Left ventricle myocardium inferior (tissue), 1 donor: Measurements from ENCODE around the gene ACTR8. TPM values are rescaled to one million over a fixed set of nuclear protein-coding genes. Genes with fewer than 3 reads are reported as not detected.

Experiments used
- DNase-seq: peaks from one replicate; pipeline ENCODE4 v3.0.0-alpha.2; 2020
- H3K27ac ChIP-seq: fragments of 200-600 bp; replicated peaks from 2 replicates; pipeline ENCODE4 v1.8.0; 2021
- H3K27me3 ChIP-seq: fragments of 200-600 bp; 2 replicates; pipeline ENCODE4 v1.8.0; 2021; ENCODE audit warnings: low read depth
- H3K36me3 ChIP-seq: fragments of 200-600 bp; 2 replicates; pipeline ENCODE4 v1.8.0; 2021
- H3K4me1 ChIP-seq: fragments of 200-600 bp; 2 replicates; pipeline ENCODE4 v1.8.0; 2021
- H3K4me3 ChIP-seq: fragments of 200-600 bp; 2 replicates; pipeline ENCODE4 v1.8.0; 2021; ENCODE audit warnings: mild to moderate bottlenecking, moderate library complexity
- H3K9me3 ChIP-seq: fragments of 200-600 bp; replicated peaks from 2 replicates; pipeline ENCODE4 v1.8.0; 2021
- CTCF ChIP-seq: fragments of 200-600 bp; IDR thresholded peaks from 2 replicates; pipeline ENCODE4 v1.8.0; 2021; ENCODE audit warnings: antibody characterized with exemption, mild to moderate bottlenecking, borderline replicate concordance
- intact Hi-C: fragments of 100-400 bp; cut with micrococcal nuclease; formaldehyde crosslinking; loops from one replicate; pipeline ENCODE4 v1.11.0; 2022
- total RNA-seq: library from RNA; stranded (reverse); fragmentation: NEBNext Ultra II Directional; extraction: Animal tissue kit (Norgen Biotek cat#: 25700); gene quantifications from one replicate; pipeline ENCODE4 v1.2.1, GENCODE V29; 2021
- donor health status: DM: no; HTN: yes; CAD: no; lungs with severe emphysema.

ACTR8 gene
- total RNA-seq, 1 donor from 2014 or later: 33.2 TPM

GRCh38 chr3:53884623-53885022, 2.7 kb upstream of the ACTR8 start:
- TF ChIP-seq CTCF: no peak
- Histone ChIP-seq H3K36me3 (peaks cover 54% of the 10 kb centered on the region), H3K27ac (no peak overlapping the region), H3K4me3 (no peak overlapping the region), H3K4me1 (peaks cover 46% of the 10 kb centered on the region), H3K9me3 (no peaks in the 10 kb centered on the region), H3K27me3 (no peaks in the 10 kb centered on the region)
- intact Hi-C loops: no loop called here
- no peak for DNase-seq

DNA sequence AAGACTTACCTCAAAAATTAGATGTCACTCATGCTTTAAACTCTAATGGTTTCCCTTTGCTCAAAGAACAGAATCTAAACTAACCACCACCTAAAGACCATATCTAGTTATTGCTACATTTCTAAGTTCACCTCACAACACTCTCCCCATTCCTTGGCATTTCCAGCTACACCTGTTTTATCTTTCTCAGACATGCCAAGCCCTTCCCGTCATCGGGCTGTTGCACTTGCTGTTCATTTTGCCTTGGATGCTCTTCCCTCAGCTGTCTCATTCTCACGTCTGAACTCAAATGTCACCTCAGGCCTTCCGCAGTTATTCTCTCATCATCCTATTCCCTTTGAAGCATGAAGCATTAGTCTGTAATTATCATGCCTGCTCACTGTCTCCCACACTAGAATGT, 1.1 kb upstream of the ACTR8 start:
- H3K36me3 ChIP-seq: peaks cover 67% of the 10 kb centered on the region
- no peaks in the 10 kb centered on the region for H3K9me3 ChIP-seq

DNA sequence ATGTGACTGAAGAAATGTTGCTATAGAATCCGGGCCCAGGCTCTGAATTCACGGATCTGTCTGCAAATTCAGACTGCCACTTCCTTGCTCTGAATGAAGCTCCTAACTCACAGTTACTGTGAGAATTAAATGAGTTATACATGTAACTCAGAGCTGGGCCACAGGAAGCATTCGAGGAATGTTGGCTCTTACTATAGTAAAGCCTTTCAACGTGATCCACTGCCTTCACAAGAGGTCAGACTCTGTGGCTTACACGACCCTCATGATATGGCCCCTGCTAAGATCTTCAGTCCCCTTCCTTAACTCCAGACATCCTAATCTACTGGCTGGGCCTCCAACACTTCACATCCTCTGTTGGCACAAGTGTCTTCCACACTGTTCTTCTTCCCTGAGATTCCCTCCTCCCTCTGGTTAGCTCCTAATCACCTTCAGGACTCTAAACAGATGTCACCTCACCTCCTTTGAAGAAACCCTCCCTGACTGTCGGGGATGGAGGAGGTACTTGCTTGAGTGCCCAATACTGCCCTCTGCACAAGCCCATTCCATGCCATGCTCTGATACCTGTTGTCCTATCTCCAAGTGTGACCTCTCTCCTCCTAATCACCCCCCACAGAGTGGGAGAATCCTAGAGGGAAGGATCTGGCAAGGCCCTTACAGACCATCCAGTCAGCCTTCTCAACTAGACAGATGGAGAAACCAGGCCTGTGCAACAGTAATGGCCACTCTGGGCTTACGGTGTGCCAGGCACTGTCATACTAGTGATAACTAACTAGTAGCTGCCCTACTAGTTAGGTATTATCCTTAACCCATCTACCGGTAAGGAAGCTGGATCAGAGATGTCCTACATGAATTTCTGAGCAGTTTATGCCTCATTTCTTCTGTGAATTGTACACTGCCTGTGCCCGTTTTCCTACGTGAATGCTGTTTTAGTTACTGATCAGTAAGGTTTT, 1.3 kb downstream of the ACTR8 start:
- no peak for TF ChIP-seq CTCF
- Histone ChIP-seq H3K4me1 (peaks cover 32% of the 10 kb centered on the region), H3K4me3 (peak overlapping the region; percentile 95), H3K27me3 (no peaks in the 10 kb centered on the region), H3K27ac (peak overlapping the region; percentile 92), H3K9me3 (no peaks in the 10 kb centered on the region), H3K36me3 (peaks cover 67% of the 10 kb centered on the region)
- DNase-seq: no peak
- intact Hi-C loops: no loop called here

More for the DNA sequence above, 1.1 kb upstream of the ACTR8 start:
- DNase-seq: no peak
- peaks cover 34% of the 10 kb centered on the region for H3K4me1 ChIP-seq
- TF ChIP-seq CTCF: no peak
- H3K27ac ChIP-seq: no peak overlapping the region
- H3K4me3 ChIP-seq: no peak overlapping the region
- intact Hi-C loops: no loop called here
- no peaks in the 10 kb centered on the region for H3K27me3 ChIP-seq

- Histone ChIP-seq H3K36me3 (peaks cover 98% of the 10 kb centered on the region), H3K4me1 (no peaks in the 10 kb centered on the region), H3K4me3 (no peak overlapping the region), H3K27ac (no peak overlapping the region), H3K9me3 (no peaks in the 10 kb centered on the region), H3K27me3 (no peaks in the 10 kb centered on the region)
- intact Hi-C loops: no loop called here
- no peak for TF ChIP-seq CTCF
- DNase-seq: no peak
These were observed 16.0 kb downstream of the ACTR8 start for GRCh38 chr3:53865732-53866499.

DNA sequence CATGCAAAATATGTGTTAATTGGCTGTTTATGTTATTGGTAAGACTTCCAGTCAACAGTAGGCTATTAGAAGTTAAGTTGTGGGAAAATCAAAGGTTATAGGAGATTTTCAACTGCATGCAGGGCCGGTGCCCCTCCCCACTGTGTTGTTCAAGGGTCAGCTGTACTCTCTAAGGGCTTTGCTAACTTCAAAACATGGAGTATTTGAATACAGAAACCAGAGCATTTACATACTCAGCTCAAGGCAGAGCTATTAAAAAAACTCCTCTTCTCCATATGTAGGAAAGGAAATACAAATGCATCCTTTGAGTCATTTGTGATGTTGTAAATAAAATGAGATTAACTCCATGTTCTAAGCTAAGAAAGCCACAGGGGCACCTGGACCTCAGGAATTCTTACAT, 18.8 kb downstream of the ACTR8 start:
- Histone ChIP-seq H3K27me3 (no peaks in the 10 kb centered on the region), H3K4me3 (no peak overlapping the region), H3K27ac (no peak overlapping the region), H3K36me3 (peaks cover 70% of the 10 kb centered on the region), H3K9me3 (no peaks in the 10 kb centered on the region), H3K4me1 (peaks cover 10% of the 10 kb centered on the region)
- no peak for DNase-seq
- no peak for TF ChIP-seq CTCF
- intact Hi-C loops: no loop called here
